ENCODE measurements around the gene ASL. TPM values are rescaled to one million over a fixed set of nuclear protein-coding genes. Genes with fewer than 3 reads are reported as not detected.
"Not testable (repeated sequence)": the region's sequence is repeated elsewhere in the genome, so short reads cannot be mapped to it uniquely, and the experiment has no call there.

The ASL gene
- total RNA-seq, 2 donors from 2014 or later = 11.1 to 14.7 TPM

GRCh38 chr7:66110856-66111255 is 35.2 kb downstream of the ASL start:
- no peak for DNase-seq
- intact Hi-C loops (cut with DNase I) = loop anchor here in 1 of 2 donors (5.0 kb wide), 1 partner anchor 34 kb away; the partner anchor contains the start of gene ASL
- no peak for ATAC-seq

GRCh38 chr7:66114743-66115649 is 39.4 kb downstream of the ASL start, which contains the start of gene CRCP:
Gene CRCP, plus strand, starts transcription at chr7:66114847. Its CDS starts 116 bp downstream, at chr7:66114963.
- intact Hi-C loops (cut with DNase I) = loop anchor here in 1 of 2 donors (5.0 kb wide), 1 partner anchor 38 kb away; the partner anchor contains the start of gene ASL
- ATAC-seq (peak; percentile 95 to 96), DNase-seq (peak; percentile 84)

DNA sequence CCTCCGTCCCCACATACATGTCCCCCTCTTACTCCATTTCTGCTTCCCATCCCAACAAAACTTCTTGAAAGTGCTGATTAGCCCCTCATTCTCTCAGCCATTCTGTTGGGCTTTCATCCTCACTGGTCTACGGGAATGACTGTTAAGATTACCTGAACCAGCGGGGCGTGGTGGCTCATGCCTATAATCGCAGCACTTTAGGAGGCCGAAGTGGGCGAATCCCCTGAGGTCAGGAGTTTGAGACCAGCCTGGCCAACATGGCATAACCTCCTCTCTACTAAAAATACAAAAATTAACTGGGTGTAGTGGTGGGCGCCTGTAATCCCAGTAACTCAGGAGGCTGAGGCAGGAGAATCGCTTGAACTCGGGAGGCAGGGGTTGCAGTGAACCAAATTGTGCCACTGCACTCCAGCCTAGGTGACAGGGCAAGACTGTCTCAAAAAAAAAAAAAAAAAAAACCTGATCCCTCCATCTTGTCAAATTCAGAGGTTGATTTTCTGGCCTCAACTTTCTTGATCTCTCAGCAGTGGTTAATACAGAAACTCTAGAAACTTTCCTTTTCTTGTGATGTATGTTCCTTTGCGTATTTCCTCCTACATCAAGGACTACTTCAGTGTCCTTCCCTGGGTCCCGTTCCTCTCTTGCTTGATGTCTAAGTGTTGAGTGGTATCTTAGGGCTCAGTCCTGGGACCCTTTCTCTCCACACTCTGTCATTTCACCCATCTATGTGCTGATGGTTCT is 41.2 kb downstream of the ASL start:
- ATAC-seq; intact Hi-C loops (cut with DNase I); DNase-seq: not testable (repeated sequence)

DNA sequence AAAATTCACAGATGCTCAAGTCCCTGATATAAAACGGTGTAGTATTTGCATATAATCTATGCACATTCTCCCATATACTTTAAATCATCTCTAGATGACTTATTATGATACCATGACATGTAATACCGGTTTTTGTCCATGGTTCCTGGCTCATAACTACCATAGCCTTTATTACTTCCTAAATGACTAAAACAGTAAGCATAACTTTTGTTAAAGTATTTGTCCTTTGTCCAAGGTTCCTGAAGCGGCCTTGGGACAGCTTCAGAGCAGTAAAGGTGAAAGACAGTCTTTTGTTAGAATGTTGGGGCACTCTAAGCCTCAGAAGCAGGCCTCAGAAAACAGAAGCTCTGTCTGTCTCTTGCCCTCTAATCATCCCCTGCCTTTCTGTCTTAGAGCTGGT is 43.0 kb downstream of the ASL start:
- ATAC-seq = no peak
- intact Hi-C loops (cut with DNase I) = no loop called here
- no peak for DNase-seq

- DNase-seq (no peak), ATAC-seq (no peak)
- intact Hi-C loops (cut with DNase I) = no loop called here
Measured at GRCh38 chr7:66119245-66119850, 43.7 kb downstream of the ASL start.

GRCh38 chr7:66123175-66123528 is 47.5 kb downstream of the ASL start:
- ATAC-seq (no peak), DNase-seq (no peak)
- intact Hi-C loops (cut with DNase I) = no loop called here

DNA sequence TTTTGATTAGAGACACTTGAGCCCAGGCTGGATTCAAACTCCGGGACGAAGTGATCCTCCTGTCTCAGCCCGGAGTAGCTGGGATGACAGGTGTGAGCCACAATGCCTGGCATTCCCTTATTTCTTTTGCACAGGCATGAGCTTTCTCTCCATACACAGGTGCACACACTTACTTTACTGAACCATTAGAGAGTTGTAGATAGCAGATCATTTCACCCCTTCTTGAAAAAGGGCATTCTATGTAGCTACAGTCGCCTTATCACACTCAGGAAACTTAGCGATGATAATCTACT is 48.9 kb downstream of the ASL start:
- intact Hi-C loops (cut with DNase I); ATAC-seq; DNase-seq: not testable (repeated sequence)

DNA sequence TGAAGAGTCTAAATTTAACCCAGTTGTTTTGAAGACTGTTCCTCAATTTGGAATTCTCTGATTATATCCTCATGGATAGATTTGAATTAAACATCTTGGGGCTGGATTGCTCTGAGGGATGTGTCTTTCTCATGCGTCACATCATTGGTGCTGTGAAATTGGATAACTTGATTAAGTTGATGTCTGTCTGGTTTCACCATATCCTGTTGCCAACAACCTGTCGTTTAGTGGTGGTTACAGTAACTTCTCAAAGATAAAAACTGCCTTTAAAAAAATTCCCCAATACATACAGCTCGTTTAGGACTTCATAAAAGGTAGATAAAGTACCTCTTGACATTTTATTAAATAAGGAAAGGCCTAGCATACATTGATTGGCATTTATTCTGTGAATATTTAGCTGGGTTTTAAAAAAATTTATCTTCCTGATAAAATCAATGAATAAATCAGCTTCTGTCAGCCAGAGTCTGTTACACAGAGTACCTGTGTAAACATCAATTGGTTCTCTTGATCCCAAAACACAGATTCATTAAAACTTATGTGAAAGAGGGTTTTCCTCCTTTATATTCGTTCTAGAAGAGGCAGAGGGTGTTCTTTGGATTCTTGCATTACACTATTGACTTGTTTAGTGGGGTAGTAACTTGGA is 49.6 kb downstream of the ASL start:
- DNase-seq (no peak), ATAC-seq (peak; percentile 34 to 45)
- intact Hi-C loops (cut with DNase I) = no loop called here

- DNase-seq; intact Hi-C loops (cut with DNase I); ATAC-seq: not testable (repeated sequence)
Measured at GRCh38 chr7:66125781-66126352, 50.2 kb downstream of the ASL start.

DNA sequence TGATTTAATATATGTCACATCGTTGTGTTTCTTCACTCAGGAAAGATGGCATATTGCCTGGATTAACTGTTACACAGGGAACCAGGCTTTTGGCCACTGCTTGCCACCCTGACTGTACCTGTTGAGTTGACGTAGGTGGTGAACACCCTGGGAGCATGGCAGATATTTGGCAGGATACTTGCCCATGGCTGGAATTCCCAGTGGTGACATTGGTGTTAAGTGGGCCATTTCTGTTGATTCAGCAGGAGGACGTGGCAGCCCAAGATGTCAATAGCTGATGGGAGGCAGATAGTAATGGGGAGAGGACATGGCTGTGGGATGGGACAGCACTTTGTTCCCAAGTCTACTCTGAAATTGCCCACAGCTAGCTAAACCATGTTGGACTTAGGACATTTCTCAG is 51.6 kb downstream of the ASL start:
- intact Hi-C loops (cut with DNase I) = not testable (repeated sequence)
- peak in 1 of 2 donors; percentile 39 for ATAC-seq

GRCh38 chr7:66138994-66139752 is 63.6 kb downstream of the ASL start:
- no peak for ATAC-seq
- intact Hi-C loops (cut with DNase I) = loop anchor here in 1 of 2 donors (10.0 kb wide), 1 partner anchor 64 kb away; the partner anchor contains the start of gene ASL

More for the DNA sequence above, 51.6 kb downstream of the ASL start:
- not testable (repeated sequence) for DNase-seq

GRCh38 chr7:66140924-66141323 is 65.3 kb downstream of the ASL start:
- DNase-seq = peak; percentile 74
- intact Hi-C loops (cut with DNase I) = loop anchor here in 1 of 2 donors (10.0 kb wide), 1 partner anchor 354 kb away; no protein-coding TSS in a partner anchor
- ATAC-seq = peak; percentile 63 to 78

More at GRCh38 chr7:66138994-66139752, 63.6 kb downstream of the ASL start:
- DNase-seq = no peak

GRCh38 chr7:66142334-66142733 is 66.7 kb downstream of the ASL start:
- ATAC-seq (no peak), DNase-seq (no peak)
- intact Hi-C loops (cut with DNase I) = loop anchor here in 1 of 2 donors (10.0 kb wide), 1 partner anchor 352 kb away; no protein-coding TSS in a partner anchor

DNA sequence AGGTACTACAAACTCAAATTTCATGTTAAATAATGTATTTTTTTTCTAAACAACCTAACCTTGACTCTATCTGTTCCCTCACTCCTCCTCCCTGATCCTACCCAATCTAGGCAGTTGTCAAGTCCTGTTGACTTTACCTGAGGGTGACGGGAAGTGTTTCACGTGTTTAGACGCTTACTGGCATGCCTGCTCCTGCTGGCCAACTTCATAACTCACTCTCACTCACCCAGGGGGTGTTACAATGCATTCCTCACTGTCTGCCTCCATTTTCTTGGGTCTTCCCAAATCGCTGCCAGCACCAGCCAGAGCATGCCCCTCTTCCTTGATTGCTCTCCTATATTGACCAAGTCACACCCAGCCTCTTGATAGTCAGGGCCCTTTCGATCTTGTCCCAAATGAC is 67.4 kb downstream of the ASL start:
- no peak for DNase-seq
- intact Hi-C loops (cut with DNase I) = loop anchor here in 1 of 2 donors (10.0 kb wide), 1 partner anchor 352 kb away; no protein-coding TSS in a partner anchor
- no peak for ATAC-seq

All from left cardiac atrium (tissue), 4 donors.